NCI-H187 treated with DMSO at 0.1 percent for 48 hours (cell line): ENCODE results near the gene PPP1R16B.

ENCODE experiments used
- DNase-seq: peaks from one replicate; lab custom pipeline; 2025; lab: John Stamatoyannopoulos, UW

The PPP1R16B gene

DNA sequence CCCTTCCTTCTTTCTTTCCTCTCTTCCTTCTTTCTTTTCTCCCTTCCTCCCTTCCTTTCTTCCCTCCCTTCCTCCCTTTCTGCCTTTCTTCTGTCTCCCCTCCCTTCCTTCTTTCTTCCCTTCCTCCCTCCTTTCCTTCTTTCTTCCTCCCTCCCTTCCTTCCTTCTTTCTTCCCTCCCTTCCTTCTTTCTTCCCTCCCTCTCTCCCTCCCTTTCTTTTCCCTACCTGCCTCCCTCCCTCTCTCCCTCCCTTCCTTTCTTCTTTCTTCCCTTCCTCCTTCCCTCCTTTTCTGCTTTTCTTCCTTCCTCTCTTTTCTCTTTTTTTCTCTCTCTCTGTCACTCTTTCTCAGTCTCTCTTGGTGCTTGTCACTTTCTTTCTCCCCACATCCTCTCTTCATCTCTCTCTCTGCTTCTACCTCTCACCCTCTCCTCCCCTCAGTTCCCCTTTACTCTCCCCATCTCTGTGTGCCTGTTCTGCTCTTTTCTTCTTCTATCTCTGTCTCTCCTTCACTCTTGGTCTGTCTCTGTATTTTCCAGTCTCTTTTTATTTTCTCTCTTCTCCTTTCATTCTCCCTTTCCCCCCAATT, 90.6 kb downstream of the PPP1R16B start:
- DNase-seq: no peak

DNA sequence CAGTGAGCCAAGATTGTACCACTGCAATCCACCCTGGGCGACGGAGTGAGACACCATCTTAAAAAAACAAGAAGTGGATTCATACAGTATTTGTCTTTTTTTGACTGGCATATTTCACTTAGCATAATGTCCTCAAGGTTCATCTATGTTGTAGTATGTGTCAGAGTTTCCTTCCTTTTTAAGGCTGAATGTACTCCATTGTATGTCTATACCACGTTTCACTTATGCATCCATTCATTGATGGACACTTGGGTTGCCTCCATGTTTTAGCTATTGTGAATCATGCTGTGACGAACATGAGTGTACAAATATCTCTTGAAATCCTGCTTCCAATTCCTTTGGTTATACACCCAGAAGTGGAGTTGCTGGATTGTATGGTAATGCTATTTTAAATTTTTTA, 91.8 kb downstream of the PPP1R16B start:
- DNase-seq: no peak

- no peak for DNase-seq
Observed at GRCh38 chr20:38900606-38901005, 95.1 kb downstream of the PPP1R16B start.

- no peak for DNase-seq
Observed at GRCh38 chr20:38902601-38903000, 97.1 kb downstream of the PPP1R16B start.

- no peak for DNase-seq
Observed at GRCh38 chr20:38903335-38903734, 97.8 kb downstream of the PPP1R16B start.

- DNase-seq: no peak
Observed at GRCh38 chr20:38905375-38905774, 99.9 kb downstream of the PPP1R16B start.

DNA sequence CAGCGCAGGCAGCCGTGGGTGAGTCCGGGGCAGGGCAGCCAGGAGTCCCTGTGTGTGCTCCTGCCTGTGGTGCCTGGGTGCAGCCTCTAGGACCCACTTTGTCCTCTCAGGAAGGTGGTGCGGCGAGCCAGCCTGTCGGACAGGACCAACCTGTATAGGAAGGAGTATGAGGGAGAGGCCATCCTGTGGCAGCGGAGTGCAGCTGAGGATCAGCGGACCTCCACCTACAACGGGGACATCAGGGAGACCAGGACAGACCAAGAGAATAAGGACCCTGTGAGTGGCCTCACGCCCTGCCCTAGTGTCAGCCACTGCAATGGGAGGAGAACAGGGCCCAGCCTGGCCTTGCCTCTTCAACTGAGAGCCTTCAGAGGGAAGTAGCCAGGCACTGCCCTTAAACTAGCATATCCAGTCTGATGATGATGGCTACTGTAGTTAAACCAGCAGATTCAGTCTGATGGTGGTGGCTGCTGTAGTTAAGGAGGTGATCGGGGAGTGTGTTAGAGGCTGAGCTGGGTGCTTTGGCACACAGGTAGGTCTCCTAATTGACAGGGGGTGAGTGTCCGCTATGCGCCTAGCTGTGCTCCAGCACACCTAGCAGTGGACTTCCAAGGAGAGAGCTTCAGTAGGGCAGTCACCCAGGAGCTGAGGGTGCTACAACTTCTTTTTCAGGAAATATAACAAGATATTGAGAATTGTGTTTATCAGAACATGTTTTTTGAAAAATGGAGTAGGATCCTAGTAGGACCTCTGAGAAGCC, 102.6 kb downstream of the PPP1R16B start:
- DNase-seq: no peak

DNA sequence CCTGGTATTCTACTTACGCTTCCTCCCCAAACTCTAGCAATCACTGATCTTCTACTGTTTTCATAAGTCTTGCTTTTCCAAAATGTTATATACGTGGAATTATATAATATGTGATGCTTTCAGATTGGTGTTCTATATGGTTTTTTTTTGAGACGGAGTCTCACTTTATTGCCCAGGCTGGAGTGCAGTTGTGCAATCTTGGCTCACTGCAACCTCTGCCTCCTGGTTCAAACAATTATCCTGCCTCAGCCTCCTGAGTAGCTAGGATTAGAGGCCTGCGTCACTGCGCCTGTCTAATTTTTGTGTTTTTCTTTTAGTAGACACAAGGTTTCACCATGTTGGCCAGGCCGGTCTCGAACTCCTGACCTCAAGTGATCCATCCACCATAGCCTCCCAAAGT, 109.9 kb downstream of the PPP1R16B start:
- DNase-seq: no peak

DNA sequence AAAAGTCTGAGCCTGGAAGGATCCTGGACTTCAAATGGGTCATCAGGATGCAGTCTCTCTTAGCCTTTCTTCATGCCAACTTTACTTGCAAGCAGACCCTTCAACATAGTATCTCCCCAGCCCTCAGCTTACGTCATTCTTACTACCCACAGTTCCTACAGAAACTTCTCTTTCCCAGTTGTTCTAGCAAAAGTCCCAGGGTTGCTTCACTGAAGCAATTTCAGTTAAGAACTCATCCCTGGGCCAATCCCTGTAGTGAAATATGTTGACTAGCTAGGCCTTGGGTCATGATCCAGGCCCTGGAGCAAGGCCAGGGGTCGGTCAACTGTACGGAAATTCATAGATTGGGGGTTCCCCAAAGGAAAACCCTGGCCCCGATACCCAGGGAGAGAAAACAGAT, 112.2 kb downstream of the PPP1R16B start:
- DNase-seq: no peak

DNA sequence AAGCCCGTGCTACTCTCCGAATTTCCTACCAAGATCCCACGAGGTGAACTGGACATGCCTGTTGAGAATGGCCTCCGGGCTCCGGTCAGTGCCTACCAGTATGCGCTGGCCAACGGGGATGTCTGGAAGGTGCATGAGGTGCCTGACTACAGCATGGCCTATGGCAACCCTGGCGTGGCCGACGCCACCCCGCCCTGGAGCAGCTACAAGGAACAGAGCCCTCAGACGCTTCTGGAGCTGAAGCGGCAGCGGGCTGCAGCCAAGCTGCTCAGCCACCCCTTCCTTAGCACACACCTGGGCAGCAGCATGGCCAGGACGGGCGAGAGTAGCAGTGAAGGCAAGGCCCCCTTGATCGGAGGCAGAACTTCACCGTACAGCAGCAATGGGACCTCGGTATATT, 112.7 kb downstream of the PPP1R16B start:
- DNase-seq: no peak

- DNase-seq: no peak
Observed at GRCh38 chr20:38919683-38920082, 114.2 kb downstream of the PPP1R16B start.

DNA sequence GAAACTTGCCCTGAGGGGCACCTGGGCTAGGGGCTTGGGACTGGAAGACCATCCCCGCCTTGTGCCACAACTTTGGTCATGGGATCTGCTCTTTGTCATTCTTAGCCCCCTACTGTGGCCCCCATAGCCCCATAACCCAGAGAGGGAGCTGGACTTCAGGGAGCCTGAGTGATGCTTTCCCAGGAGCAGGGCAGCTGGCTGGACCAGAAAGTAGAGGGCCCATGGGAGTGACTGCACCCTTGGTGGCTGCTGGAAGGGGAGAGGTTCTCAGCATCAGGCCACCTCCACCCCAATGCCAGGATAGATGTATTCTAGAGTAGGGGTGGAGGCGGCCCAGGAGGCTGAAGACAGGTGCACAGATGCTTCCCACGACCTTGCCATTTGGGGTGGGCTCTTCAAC, 114.9 kb downstream of the PPP1R16B start:
- no peak for DNase-seq

DNA sequence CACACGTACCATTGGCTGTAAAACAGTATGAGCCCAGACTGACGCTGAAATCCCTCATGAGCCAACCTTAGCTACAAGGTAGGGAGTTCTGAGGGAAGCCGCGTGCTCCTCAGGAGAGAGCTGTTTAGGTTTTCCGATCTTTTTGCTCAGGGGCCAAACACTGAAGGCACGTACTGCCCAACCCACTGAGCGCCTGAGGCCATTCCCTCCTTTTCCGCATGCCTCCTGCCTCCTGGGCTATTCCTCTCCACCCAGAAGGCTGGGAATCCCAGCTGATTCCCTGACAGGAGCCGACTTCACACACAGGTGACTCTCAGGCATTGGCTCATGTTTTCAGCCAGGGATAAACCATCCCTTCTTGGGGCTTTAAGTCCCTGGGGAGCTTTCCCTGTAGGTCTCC, 115.4 kb downstream of the PPP1R16B start:
- no peak for DNase-seq

DNA sequence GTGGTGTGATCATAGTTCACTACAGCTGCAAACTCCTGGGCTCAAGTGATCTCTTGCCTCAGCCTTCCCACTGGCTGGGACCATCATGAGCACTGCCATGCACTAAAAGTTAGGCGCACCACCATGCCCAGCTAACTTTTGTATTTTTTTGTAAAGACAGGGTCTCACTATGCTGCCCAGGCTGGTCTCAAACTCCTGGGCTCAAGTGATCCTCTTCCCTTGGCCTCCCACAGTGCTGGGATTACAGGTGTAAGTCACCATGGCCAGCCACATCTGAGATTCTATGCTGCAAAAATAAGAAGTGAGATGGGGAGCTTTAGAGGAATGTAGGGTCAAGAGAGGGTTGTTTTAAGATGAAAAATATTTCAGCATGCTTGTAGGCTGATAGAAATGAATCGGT, 119.2 kb downstream of the PPP1R16B start:
- no peak for DNase-seq

DNA sequence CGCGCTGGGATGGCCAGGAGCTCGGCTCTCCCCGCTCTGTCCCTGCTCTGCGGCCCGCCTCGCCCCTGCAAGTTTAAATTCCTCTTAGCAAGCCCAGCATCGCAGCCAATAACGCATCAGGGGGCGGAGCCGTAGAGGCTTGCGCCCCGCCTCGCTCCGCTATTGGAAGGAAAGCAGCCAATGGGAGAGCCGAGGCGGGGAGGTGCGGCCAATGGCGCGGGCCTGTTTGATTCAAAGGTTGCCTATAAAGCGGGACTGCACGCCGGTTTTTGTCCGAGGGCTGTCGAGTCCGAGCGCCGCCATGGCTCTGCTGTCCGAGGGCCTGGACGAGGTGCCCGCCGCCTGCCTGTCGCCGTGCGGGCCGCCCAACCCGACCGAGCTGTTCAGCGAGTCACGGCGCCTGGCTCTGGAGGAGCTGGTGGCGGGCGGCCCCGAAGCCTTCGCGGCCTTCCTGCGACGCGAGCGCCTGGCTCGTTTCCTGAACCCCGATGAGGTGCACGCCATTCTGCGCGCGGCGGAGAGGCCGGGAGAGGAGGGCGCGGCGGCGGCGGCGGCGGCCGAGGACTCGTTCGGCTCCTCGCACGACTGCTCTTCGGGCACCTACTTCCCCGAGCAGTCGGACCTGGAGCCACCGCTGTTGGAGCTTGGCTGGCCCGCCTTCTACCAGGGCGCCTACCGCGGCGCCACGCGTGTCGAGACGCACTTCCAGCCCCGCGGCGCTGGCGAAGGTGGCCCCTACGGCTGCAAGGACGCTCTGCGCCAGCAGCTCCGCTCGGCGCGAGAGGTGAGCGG, 120.8 kb downstream of the PPP1R16B start, which contains the start of gene FAM83D:
Gene FAM83D (plus strand): TSS at position 276 of the 792 bp plus-strand sequence. CDS start 26 bp downstream, at position 302.
- DNase-seq: peak; percentile 91

- no peak for DNase-seq
Observed at GRCh38 chr20:38926934-38927616, 121.6 kb downstream of the PPP1R16B start.

DNA sequence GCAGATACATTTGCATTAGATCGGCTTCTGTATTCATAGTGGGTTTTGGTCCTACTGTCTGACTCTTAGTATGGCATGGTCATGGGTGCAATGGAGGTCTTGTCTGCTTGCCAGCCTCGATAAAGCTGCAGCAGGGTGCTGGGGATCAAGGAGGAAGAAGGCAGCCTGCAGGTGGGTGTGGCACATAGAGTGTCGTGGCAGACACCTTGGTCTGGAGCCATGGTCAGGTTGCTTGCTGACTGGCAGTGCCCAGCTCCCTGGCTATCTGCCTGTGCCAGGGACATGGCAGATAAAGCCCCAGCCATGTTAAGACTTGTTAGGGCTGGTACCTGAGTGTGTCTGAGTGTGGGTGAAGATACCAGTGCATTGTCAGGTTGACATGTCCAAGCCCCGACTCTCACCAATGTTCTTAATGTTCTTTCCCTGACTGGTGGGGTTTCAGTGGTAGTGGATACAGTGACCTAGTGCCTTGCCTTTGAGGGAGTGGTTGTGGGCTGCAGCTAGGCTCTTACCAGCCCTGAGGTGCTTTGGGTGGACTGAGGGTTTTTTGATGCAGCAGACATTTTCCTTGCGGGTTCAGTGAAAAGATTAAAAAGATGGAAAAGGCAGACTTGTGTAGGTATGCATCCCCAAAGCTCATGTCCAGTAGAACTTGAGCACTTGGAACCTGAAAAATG, 122.5 kb downstream of the PPP1R16B start:
- DNase-seq: no peak

- no peak for DNase-seq
Observed at GRCh38 chr20:38930242-38930569, 124.7 kb downstream of the PPP1R16B start.

DNA sequence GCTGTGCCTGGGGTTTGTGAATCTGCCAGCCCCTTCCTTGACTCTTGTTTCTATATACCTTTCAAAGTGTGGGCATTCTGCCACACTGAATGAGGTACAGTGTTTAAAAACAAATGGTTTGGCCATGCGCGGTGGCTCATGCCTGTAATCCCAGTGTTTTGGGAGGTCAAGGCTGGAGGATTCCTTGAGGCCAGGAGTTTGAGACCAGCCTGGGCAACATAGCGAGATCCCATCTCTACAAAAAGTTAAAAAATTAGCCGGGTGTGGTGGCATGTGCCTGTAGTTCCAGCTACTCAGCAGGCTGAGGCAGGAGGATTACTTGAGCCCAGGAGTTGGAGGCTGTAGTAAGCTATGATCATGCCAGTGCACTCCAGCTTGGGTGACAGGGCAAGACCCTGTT, 126.5 kb downstream of the PPP1R16B start:
- DNase-seq: no peak

- DNase-seq: no peak
Observed at GRCh38 chr20:38932457-38933120, 127.1 kb downstream of the PPP1R16B start.

GRCh38 chr20:38934530-38934929, 129.0 kb downstream of the PPP1R16B start:
- no peak for DNase-seq
